Smooth muscle cell (in vitro differentiated cells): ENCODE measurements around the gene SLC37A4. TPM values are rescaled to one million over a fixed set of nuclear protein-coding genes. Genes with fewer than 3 reads are reported as not detected.
A peak's percentile ranks its signal among the peaks of the same experiment; 100 is the strongest.

Source experiments
- DNase-seq: peaks from one replicate; lab custom pipeline; 2025; ENCODE audit not compliant: unreplicated experiment; lab: John Stamatoyannopoulos, UW
- H2AFZ ChIP-seq: fragments of 200-600 bp; sonication (generic); 2 replicates; pipeline ENCODE4 v1.6.0; 2016; ENCODE audit warnings: antibody characterized with exemption, low read depth, mild to moderate bottlenecking
- H3F3A ChIP-seq: fragments of 200-600 bp; sonication (generic); 2 replicates; pipeline ENCODE4 v1.6.0; 2017; ENCODE audit warnings: antibody characterized with exemption, low read depth
- H3K27ac ChIP-seq: fragments of 200-600 bp; sonication (generic); 2 replicates; pipeline ENCODE4 v1.5.1; 2016; ENCODE audit warnings: low read depth, mild to moderate bottlenecking
- H3K27me3 ChIP-seq: fragments of 200-600 bp; sonication (generic); 2 replicates; pipeline ENCODE4 v1.6.1; 2016; ENCODE audit warnings: low read depth, mild to moderate bottlenecking
- H3K36me3 ChIP-seq: fragments of 200-600 bp; sonication (generic); 2 replicates; pipeline ENCODE4 v1.5.1; 2016; ENCODE audit warnings: low read depth
- H3K4me1 ChIP-seq: fragments of 200-600 bp; sonication (generic); 2 replicates; pipeline ENCODE4 v1.5.1; 2016; ENCODE audit warnings: low read depth
- H3K4me2 ChIP-seq: fragments of 200-600 bp; sonication (generic); 2 replicates; pipeline ENCODE4 v1.6.0; 2016; ENCODE audit warnings: mild to moderate bottlenecking
- H3K4me3 ChIP-seq: fragments of 200-600 bp; sonication (generic); 2 replicates; pipeline ENCODE4 v1.5.1; 2016; ENCODE audit warnings: mild to moderate bottlenecking
- H3K79me2 ChIP-seq: fragments of 200-600 bp; sonication (generic); 2 replicates; pipeline ENCODE4 v1.6.0; 2016; ENCODE audit warnings: low read depth, mild to moderate bottlenecking
- H3K9ac ChIP-seq: fragments of 200-600 bp; sonication (generic); 2 replicates; pipeline ENCODE4 v1.6.0; 2016; ENCODE audit warnings: low read depth
- H3K9me3 ChIP-seq: fragments of 200-600 bp; sonication (generic); replicated peaks from 2 replicates; pipeline ENCODE4 v1.5.1; 2016; ENCODE audit warnings: low read depth
- H4K20me1 ChIP-seq: fragments of 200-600 bp; sonication (generic); 2 replicates; pipeline ENCODE4 v1.6.0; 2016; ENCODE audit warnings: low read depth
- WGBS: methylation state at CpG from one replicate; pipeline ENCODE4 v1.1.7; 2016; ENCODE audit warnings: low lambda C conversion rate; 5-methylcytosine and 5-hydroxymethylcytosine counted together
- polyA plus RNA-seq: library from polyadenylated mRNA; unstranded; fragments of >200 nt; fragmentation: Nextera tagmentation; extraction: Ambion mirVana; gene quantifications from 2 replicates; pipeline ENCODE4 v1.2.1, GENCODE V29; 2016
- total RNA-seq: library from RNA; depleted of rRNA; stranded (reverse); fragments of >200 nt; gene quantifications from 2 replicates; pipeline ENCODE4 v1.2.3, GENCODE V29; 2014
- TF ChIP-seq, protein P1 (sequence below): fragments of 200-600 bp; sonication (generic); IDR thresholded peaks from 2 replicates; pipeline ENCODE4 v1.5.1; 2017; ENCODE audit warnings: borderline replicate concordance, mild to moderate bottlenecking, antibody characterized with exemption; ENCODE audit not compliant: insufficient read depth, poor library complexity, severe bottlenecking

Gene SLC37A4
- total and polyA plus RNA-seq, 2 experiments from 2014 or later, result 22.3 to 22.8 TPM

DNA sequence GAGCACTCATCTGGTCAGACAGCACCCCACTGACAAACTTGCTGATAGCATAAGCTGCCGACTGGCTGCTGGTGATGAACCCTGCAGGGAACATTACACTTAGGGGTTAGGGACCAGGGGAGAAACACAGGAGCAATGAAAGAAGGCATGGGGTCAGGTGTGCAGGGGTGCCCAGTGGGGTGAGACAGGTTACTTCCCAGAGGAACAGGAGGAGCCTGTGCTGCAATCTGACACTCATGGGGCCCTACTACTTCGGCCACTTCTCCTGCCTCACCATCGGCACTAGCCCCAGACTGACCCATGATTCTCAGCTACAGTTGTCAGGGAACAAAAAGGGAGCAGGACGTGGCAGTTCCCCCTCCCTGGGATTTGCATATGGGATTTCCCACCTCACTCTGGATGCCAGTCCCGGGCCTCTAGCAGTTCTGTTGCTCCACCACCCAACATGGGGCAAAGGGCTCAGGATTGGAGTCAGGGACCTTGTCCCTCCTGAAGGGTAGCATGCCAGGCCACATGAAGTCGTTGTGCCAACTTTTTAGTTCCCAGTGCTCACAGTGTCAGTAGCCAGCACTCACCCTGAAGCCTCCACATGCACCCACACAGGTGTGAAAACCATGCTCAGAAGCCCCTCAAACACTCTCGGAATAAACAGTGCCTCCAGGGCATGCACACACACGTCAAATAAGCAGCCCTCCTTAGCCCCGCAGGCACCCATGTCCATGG, 2.2 kb downstream of the SLC37A4 start:
- Histone ChIP-seq H2AFZ (peak overlapping the region; percentile 44), H3K27ac (peak overlapping the region; percentile 45), H3K4me3 (peak overlapping the region; percentile 65), H3K79me2 (no peaks in the 10 kb centered on the region), H4K20me1 (no peaks in the 10 kb centered on the region), H3K9me3 (no peaks in the 10 kb centered on the region), H3K9ac (no peak overlapping the region), H3K27me3 (no peaks in the 10 kb centered on the region), H3F3A (peaks cover 23% of the 10 kb centered on the region), H3K4me2 (peak overlapping the region; percentile 91), H3K4me1 (peaks cover 17% of the 10 kb centered on the region), H3K36me3 (no peaks in the 10 kb centered on the region)
- TF ChIP-seq, protein P1, sequence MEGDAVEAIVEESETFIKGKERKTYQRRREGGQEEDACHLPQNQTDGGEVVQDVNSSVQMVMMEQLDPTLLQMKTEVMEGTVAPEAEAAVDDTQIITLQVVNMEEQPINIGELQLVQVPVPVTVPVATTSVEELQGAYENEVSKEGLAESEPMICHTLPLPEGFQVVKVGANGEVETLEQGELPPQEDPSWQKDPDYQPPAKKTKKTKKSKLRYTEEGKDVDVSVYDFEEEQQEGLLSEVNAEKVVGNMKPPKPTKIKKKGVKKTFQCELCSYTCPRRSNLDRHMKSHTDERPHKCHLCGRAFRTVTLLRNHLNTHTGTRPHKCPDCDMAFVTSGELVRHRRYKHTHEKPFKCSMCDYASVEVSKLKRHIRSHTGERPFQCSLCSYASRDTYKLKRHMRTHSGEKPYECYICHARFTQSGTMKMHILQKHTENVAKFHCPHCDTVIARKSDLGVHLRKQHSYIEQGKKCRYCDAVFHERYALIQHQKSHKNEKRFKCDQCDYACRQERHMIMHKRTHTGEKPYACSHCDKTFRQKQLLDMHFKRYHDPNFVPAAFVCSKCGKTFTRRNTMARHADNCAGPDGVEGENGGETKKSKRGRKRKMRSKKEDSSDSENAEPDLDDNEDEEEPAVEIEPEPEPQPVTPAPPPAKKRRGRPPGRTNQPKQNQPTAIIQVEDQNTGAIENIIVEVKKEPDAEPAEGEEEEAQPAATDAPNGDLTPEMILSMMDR, result no peak
- DNase-seq, result no peak
- WGBS, result 69% methylated on average over 9 of the region's 9 CpGs

DNA sequence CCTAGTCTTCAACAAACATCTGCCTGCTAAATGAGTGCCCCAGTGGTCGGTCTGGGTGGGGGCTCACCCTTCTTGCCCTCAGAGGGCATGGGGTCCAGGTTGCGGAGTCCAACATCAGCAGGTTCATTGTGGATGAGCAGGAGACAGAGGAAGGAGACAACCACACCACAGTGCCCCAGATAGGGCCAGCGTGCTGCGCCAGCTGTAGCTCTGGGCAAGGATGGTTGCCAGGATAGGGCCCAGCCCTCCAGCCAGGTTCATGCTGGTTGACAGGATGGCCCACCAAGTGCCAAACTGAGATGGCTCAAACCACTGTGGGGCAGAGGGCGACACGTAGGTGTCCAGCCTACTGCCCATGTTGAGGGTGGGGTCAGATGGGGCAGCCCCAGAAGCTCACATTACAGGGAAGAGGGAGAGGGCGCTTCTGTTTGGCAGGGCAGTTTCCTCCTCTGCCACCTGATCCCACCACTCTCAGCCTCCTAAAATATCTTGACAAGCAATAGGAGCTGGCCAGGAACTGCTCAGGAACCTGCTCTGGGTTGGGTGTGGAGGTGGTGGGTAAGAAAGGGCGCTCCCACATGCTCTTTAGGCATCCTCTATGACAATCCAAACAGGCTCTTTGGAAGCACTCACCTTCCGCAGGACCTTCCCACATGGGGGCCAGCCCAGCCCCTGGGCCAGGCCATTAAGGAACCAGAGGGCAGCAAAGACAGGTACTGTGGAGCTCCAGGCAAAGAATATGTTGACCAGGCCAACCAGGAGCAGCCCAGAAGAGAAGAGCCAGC, 2.9 kb downstream of the SLC37A4 start:
- H3F3A ChIP-seq, result peaks cover 24% of the 10 kb centered on the region
- no peaks in the 10 kb centered on the region for H4K20me1 ChIP-seq
- no peak for DNase-seq
- no peak overlapping the region for H3K4me2 ChIP-seq
- H3K9me3 ChIP-seq, result no peaks in the 10 kb centered on the region
- H2AFZ ChIP-seq, result no peak overlapping the region
- H3K4me1 ChIP-seq, result peaks cover 17% of the 10 kb centered on the region
- WGBS, result 91% methylated on average over 9 of the region's 9 CpGs
- no peaks in the 10 kb centered on the region for H3K27me3 ChIP-seq
- TF ChIP-seq, protein P1, result no peak
- H3K9ac ChIP-seq, result no peak overlapping the region
- H3K36me3 ChIP-seq, result no peaks in the 10 kb centered on the region
- no peaks in the 10 kb centered on the region for H3K79me2 ChIP-seq
- peak overlapping the region; percentile 65 for H3K4me3 ChIP-seq
- no peak overlapping the region for H3K27ac ChIP-seq

DNA sequence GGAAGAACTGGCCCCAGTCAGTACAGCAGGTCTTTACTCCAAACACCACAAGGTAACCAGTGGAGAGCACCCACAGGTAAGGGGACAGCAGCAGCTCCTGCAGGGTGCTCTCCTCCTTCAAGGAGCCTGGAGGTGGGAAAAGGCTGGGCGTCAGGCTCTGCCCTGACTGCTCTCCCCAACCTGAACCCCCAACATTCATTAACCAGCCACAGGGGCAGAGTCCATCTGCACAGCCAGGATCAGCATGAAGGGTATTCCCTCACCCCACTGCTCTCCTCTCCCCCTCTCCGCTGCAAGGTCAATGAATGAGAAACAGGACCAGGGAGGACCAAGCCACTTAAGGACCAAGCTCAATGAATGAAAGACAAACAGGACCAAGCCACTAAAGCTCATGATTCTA, 3.7 kb downstream of the SLC37A4 start:
- H3K36me3 ChIP-seq, result no peaks in the 10 kb centered on the region
- no peaks in the 10 kb centered on the region for H3K9me3 ChIP-seq
- peaks cover 17% of the 10 kb centered on the region for H3K4me1 ChIP-seq
- no peak overlapping the region for H3K4me2 ChIP-seq
- no peaks in the 10 kb centered on the region for H3K27me3 ChIP-seq
- peaks cover 24% of the 10 kb centered on the region for H3F3A ChIP-seq
- DNase-seq, result no peak
- 100% methylated on average over 2 of the region's 2 CpGs for WGBS
- H3K4me3 ChIP-seq, result no peak overlapping the region
- no peak overlapping the region for H3K27ac ChIP-seq
- no peaks in the 10 kb centered on the region for H4K20me1 ChIP-seq
- TF ChIP-seq, protein P1, result no peak
- H2AFZ ChIP-seq, result no peak overlapping the region
- no peak overlapping the region for H3K9ac ChIP-seq
- no peaks in the 10 kb centered on the region for H3K79me2 ChIP-seq
